WTC11 (cell line): ENCODE results near the gene MKX. TPM values are rescaled to one million over a fixed set of nuclear protein-coding genes. Genes with fewer than 3 reads are reported as not detected.
A peak's percentile ranks its signal among the peaks of the same experiment; 100 is the strongest.

ENCODE experiments used
- ATAC-seq: fragments of 200-7000 bp; cut with Tn5 transposase; 2 replicates; pipeline ENCODE4 v1.10.0; 2021; ENCODE audit warnings: mild to moderate bottlenecking, moderate library complexity
- CTCF ChIA-PET: fragments of 300-600 bp; sonication (Branson Sonifier 250); formaldehyde crosslinking; loops from one replicate; lab custom pipeline; 2021; ENCODE audit warnings: antibody characterized with exemption; lab: Charles Lee
- POLR2A ChIA-PET: fragments of 350-600 bp; sonication (Branson Sonifier 250); formaldehyde crosslinking; loops from one replicate; lab custom pipeline; 2021; ENCODE audit warnings: antibody characterized with exemption; lab: Charles Lee
- DNase-seq: peaks from one replicate; pipeline ENCODE4 v3.0.0; 2021; ENCODE audit warnings: low spot score
- H3K27ac Mint-ChIP-seq: 2 replicates; pipeline ENCODE4 v1.8.0; 2021; ENCODE audit warnings: mixed read lengths
- H3K27me3 Mint-ChIP-seq: 2 replicates; pipeline ENCODE4 v1.8.0; 2021; ENCODE audit warnings: low read depth, mild to moderate bottlenecking, moderate library complexity, mixed read lengths
- H3K36me3 Mint-ChIP-seq: 2 replicates; pipeline ENCODE4 v1.8.0; 2021; ENCODE audit warnings: mixed read lengths
- H3K4me1 Mint-ChIP-seq: 2 replicates; pipeline ENCODE4 v1.8.0; 2022; ENCODE audit warnings: mixed read lengths
- H3K4me3 Mint-ChIP-seq: 2 replicates; pipeline ENCODE4 v1.8.0; 2021; ENCODE audit warnings: mild to moderate bottlenecking, moderate library complexity, mixed read lengths
- H3K9me3 Mint-ChIP-seq: 2 replicates; pipeline ENCODE4 v1.8.0; 2021; ENCODE audit warnings: mixed read lengths
- ATF2 ChIP-seq: sonication (generic); formaldehyde crosslinking; IDR thresholded peaks from 2 replicates; pipeline ENCODE4 v1.8.1; 2022; ENCODE audit warnings: low read depth, missing genetic modification reagents, borderline replicate concordance
- ATF3 ChIP-seq: sonication (generic); formaldehyde crosslinking; conservative IDR thresholded peaks from 2 replicates; pipeline ENCODE4 v1.8.1; 2022; ENCODE audit warnings: mild to moderate bottlenecking, missing genetic modification reagents
- CREM ChIP-seq: sonication (generic); formaldehyde crosslinking; IDR thresholded peaks from 2 replicates; pipeline ENCODE4 v1.8.1; 2022; ENCODE audit warnings: mild to moderate bottlenecking, missing genetic modification reagents, moderate library complexity
- CTCF ChIP-seq: fragments of 200-600 bp; IDR thresholded peaks from 2 replicates; pipeline ENCODE4 v1.8.0; 2022; ENCODE audit warnings: antibody characterized with exemption
- ELF4 ChIP-seq: sonication (generic); formaldehyde crosslinking; IDR thresholded peaks from 2 replicates; pipeline ENCODE4 v1.8.1; 2022; ENCODE audit warnings: low read depth, mild to moderate bottlenecking, moderate library complexity, missing genetic modification reagents
- FOXJ3 ChIP-seq: sonication (generic); formaldehyde crosslinking; IDR thresholded peaks from 2 replicates; pipeline ENCODE4 v1.9.0; 2021; ENCODE audit warnings: missing genetic modification reagents, mild to moderate bottlenecking, borderline replicate concordance
- FOXP1 ChIP-seq: sonication (generic); formaldehyde crosslinking; IDR thresholded peaks from 2 replicates; pipeline ENCODE4 v1.8.0; 2022; ENCODE audit warnings: missing genetic modification reagents, mild to moderate bottlenecking, moderate library complexity, borderline replicate concordance
- FOXP4 ChIP-seq: sonication (generic); formaldehyde crosslinking; IDR thresholded peaks from 2 replicates; pipeline ENCODE4 v1.8.0; 2022; ENCODE audit warnings: mild to moderate bottlenecking, missing genetic modification reagents
- GABPB1 ChIP-seq: sonication (generic); formaldehyde crosslinking; IDR thresholded peaks from 2 replicates; pipeline ENCODE4 v1.8.1; 2023; ENCODE audit warnings: mild to moderate bottlenecking, missing genetic modification reagents
- HMGA2 ChIP-seq: fragments of 250-450 bp; sonication (Bioruptor Pico); IDR thresholded peaks from 2 replicates; pipeline ENCODE4 v1.4.0; 2021; ENCODE audit warnings: mild to moderate bottlenecking, moderate library complexity
- JUN ChIP-seq: sonication (generic); formaldehyde crosslinking; IDR thresholded peaks from 2 replicates; pipeline ENCODE4 v1.8.0; 2023; ENCODE audit warnings: mild to moderate bottlenecking, missing genetic modification reagents
- NFATC4 ChIP-seq: fragments of 250-450 bp; sonication (Bioruptor Pico); IDR thresholded peaks from 2 replicates; pipeline ENCODE4 v1.9.0; 2021; ENCODE audit warnings: mild to moderate bottlenecking
- SOX15 ChIP-seq: fragments of 250-450 bp; sonication (Bioruptor Pico); IDR thresholded peaks from 2 replicates; pipeline ENCODE4 v1.9.0; 2021; ENCODE audit warnings: mild to moderate bottlenecking
- TEAD4 ChIP-seq: sonication (generic); formaldehyde crosslinking; IDR thresholded peaks from 2 replicates; pipeline ENCODE4 v1.8.0; 2022; ENCODE audit warnings: mild to moderate bottlenecking, missing genetic modification reagents
- ZMAT4 ChIP-seq: fragments of 250-450 bp; sonication (Bioruptor Pico); IDR thresholded peaks from 2 replicates; pipeline ENCODE4 v1.9.0; 2021; ENCODE audit warnings: mild to moderate bottlenecking
- ZNF138 ChIP-seq: sonication (generic); formaldehyde crosslinking; conservative IDR thresholded peaks from 2 replicates; pipeline ENCODE4 v1.8.1; 2022; ENCODE audit warnings: mild to moderate bottlenecking, moderate library complexity, missing genetic modification reagents
- ZNF423 ChIP-seq: fragments of 250-450 bp; sonication (Bioruptor Pico); IDR thresholded peaks from 2 replicates; pipeline ENCODE4 v2.1.2; 2022; ENCODE audit warnings: mild to moderate bottlenecking, moderate library complexity
- ZSCAN18 ChIP-seq: fragments of 250-450 bp; sonication (Bioruptor Pico); IDR thresholded peaks from 2 replicates; pipeline ENCODE4 v2.1.2; 2022; ENCODE audit warnings: mild to moderate bottlenecking, moderate library complexity
- total RNA-seq: library from RNA; stranded (reverse); gene quantifications from 3 replicates; pipeline ENCODE4 v1.2.3, GENCODE V29; 2021
- TF ChIP-seq, protein P1 (sequence below): fragments of 250-450 bp; sonication (Bioruptor Pico); conservative IDR thresholded peaks from 2 replicates; pipeline ENCODE4 v1.9.0; 2021; ENCODE audit warnings: mild to moderate bottlenecking
- TF ChIP-seq, protein P2 (sequence below): sonication (generic); formaldehyde crosslinking; IDR thresholded peaks from 2 replicates; pipeline ENCODE4 v1.8.0; 2023; ENCODE audit warnings: missing genetic modification reagents
- TF ChIP-seq, protein P3 (sequence below): fragments of 250-450 bp; sonication (Bioruptor Pico); IDR thresholded peaks from 2 replicates; pipeline ENCODE4 v1.8.0; 2021; ENCODE audit warnings: mild to moderate bottlenecking
- TF ChIP-seq, protein P4 (sequence below): sonication (generic); formaldehyde crosslinking; IDR thresholded peaks from 2 replicates; pipeline ENCODE4 v1.8.0; 2022; ENCODE audit warnings: mild to moderate bottlenecking, missing genetic modification reagents
- TF ChIP-seq, protein P5 (sequence below): sonication (generic); formaldehyde crosslinking; IDR thresholded peaks from 2 replicates; pipeline ENCODE4 v1.8.1; 2023; ENCODE audit warnings: mild to moderate bottlenecking, missing genetic modification reagents

The MKX gene
- total RNA-seq, 1 experiment from 2014 or later = 1.2 TPM

DNA sequence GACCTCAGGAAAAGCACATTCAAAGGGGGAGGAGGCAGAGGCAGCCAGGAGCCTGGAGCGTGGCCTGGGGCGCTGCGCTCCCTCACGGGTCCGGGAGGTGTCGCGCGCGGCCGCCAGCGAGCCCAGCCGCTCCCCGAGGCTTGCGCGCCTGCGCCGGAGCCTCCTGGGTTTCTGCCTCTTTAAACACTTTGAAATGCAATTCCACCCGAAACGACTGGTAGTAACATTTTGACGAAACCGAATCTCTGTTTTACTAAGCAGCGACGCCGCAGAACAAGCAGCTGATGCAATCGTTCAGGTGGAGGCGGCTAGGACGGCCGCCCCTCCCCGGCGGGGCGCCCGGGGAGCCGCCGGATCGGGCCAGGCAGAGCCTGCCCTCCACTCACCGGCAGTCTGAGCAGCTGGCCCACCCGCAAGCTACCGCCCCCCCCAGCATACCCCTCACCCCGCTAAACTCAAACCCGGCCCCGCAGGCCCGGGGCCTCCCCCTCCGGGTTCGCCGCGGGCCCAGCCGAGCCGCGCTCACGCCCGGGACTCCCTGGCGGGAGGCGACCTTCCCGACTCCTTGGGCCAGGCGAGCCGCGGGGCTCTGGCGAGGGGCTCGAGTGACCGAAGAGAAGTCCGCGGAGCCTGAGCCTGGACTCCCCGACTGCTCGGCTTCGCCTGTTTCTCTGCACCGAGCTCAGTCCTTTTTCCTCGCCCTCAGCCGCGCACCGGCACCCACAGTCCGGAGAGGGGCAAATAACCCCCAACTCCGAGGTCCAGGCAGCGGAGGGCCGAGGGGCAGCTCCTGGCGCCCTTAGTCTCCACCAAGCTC is 3.2 kb downstream of the MKX start:
- H3K27me3 Mint-ChIP-seq = peaks cover 70% of the 10 kb centered on the region
- POLR2A ChIA-PET = no interaction called here
- TF ChIP-seq SOX15 (no peak), ATF3 (CRISPR knock-in tag) (no peak), JUN (CRISPR knock-in tag) (no peak), CTCF (peak; percentile 32; the same call in 1 of the 2 replicates), ZSCAN18 (CRISPR knock-in tag) (no peak), FOXP1 (CRISPR knock-in tag) (no peak), ELF4 (CRISPR knock-in tag) (no peak), GABPB1 (peak; percentile 85), FOXJ3 (no peak), ZNF423 (CRISPR knock-in tag) (peak; percentile 74), ATF2 (CRISPR knock-in tag) (no peak), ZNF138 (CRISPR knock-in tag) (no peak), FOXP4 (no peak), NFATC4 (CRISPR knock-in tag) (no peak), HMGA2 (CRISPR knock-in tag) (no peak), CREM (CRISPR knock-in tag) (no peak), TEAD4 (CRISPR knock-in tag) (no peak), ZMAT4 (CRISPR knock-in tag) (no peak)
- TF ChIP-seq, protein P1, sequence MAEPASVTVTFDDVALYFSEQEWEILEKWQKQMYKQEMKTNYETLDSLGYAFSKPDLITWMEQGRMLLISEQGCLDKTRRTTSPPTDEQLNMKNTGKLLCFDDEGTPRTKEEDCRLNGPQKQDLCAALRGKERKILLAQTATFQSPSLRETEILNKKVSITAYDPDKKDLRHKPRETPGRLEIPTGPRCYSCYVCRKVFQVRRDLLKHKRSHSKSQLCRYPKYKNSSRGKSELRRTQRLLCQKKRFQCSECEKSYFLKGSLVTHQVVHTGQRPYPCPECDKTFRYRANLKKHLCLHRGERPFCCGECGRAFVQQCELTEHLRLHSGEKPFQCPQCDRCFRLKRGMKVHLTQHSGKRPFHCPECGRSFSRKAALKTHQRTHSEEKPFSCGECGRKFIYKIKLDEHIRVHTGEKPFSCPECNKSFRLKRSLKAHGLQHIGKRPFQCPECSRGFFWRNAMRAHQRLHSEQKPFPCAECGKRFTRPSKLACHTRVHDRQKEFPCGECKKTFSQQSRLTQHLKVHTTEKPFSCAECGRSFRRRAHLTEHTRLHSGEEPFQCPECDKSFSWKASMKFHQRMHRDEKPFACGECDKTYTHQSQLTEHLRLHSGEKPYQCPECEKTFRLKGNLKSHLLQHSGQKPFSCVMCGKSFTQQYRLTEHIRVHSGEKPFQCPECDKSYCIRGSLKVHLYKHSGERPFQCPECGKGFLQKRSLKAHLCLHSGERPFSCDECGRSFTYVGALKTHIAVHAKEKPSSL (CRISPR knock-in tag) = no peak
- TF ChIP-seq, protein P2, sequence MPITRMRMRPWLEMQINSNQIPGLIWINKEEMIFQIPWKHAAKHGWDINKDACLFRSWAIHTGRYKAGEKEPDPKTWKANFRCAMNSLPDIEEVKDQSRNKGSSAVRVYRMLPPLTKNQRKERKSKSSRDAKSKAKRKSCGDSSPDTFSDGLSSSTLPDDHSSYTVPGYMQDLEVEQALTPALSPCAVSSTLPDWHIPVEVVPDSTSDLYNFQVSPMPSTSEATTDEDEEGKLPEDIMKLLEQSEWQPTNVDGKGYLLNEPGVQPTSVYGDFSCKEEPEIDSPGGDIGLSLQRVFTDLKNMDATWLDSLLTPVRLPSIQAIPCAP (CRISPR knock-in tag) = no peak
- TF ChIP-seq, protein P3, sequence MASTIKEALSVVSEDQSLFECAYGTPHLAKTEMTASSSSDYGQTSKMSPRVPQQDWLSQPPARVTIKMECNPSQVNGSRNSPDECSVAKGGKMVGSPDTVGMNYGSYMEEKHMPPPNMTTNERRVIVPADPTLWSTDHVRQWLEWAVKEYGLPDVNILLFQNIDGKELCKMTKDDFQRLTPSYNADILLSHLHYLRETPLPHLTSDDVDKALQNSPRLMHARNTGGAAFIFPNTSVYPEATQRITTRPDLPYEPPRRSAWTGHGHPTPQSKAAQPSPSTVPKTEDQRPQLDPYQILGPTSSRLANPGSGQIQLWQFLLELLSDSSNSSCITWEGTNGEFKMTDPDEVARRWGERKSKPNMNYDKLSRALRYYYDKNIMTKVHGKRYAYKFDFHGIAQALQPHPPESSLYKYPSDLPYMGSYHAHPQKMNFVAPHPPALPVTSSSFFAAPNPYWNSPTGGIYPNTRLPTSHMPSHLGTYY = no peak
- TF ChIP-seq, protein P4, sequence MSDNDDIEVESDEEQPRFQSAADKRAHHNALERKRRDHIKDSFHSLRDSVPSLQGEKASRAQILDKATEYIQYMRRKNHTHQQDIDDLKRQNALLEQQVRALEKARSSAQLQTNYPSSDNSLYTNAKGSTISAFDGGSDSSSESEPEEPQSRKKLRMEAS = no peak
- TF ChIP-seq, protein P5, sequence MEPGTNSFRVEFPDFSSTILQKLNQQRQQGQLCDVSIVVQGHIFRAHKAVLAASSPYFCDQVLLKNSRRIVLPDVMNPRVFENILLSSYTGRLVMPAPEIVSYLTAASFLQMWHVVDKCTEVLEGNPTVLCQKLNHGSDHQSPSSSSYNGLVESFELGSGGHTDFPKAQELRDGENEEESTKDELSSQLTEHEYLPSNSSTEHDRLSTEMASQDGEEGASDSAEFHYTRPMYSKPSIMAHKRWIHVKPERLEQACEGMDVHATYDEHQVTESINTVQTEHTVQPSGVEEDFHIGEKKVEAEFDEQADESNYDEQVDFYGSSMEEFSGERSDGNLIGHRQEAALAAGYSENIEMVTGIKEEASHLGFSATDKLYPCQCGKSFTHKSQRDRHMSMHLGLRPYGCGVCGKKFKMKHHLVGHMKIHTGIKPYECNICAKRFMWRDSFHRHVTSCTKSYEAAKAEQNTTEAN (CRISPR knock-in tag) = no peak

More for the DNA sequence above, 3.2 kb downstream of the MKX start:
- peak overlapping the region; percentile 92 for H3K4me3 Mint-ChIP-seq
- DNase-seq (peak; percentile 83), ATAC-seq (peak; percentile 42)
- no peaks in the 10 kb centered on the region for H3K36me3 Mint-ChIP-seq
- H3K9me3 Mint-ChIP-seq = no peaks in the 10 kb centered on the region
- peaks cover 28% of the 10 kb centered on the region for H3K4me1 Mint-ChIP-seq
- CTCF ChIA-PET = interaction anchor here (0.5 to 3.7 kb wide), 8 partner anchors 42 to 560 kb away, joined by 3 to 19 read pairs (median 4); partner anchors contain the start of gene MPP7
- no peak overlapping the region for H3K27ac Mint-ChIP-seq
